Activated CD8-positive, alpha-beta memory T cell treated with anti-CD3 and anti-CD28 coated beads, Interleukin-2, amount 50 U/mL, for 48 hours (primary cell): ENCODE data around the gene AAK1.
"Not testable (repeated sequence)": the region's sequence is repeated elsewhere in the genome, so short reads cannot be mapped to it uniquely, and the experiment has no call there.

ENCODE experiments used
- DNase-seq: peaks from one replicate; pipeline ENCODE4 v3.0.0-alpha.2; 2020

The AAK1 gene

DNA sequence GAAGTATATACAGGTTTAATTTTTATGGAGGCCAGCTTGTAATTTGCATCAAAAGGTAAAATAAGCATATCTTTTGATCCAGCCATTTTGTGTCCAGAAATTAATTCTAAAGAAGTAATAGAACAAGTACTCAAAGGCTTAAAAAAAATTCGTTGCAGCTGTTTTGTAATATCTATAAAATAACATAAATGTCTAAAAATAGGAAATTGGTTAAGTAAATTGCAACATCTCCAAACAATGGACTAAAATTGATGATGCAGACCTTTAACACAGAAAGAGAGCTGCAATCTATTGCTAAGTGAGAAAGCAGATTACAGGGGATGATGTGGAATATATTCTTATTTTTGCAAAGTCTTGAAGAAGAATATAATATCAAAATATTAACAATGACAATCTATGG, 19.4 kb downstream of the AAK1 start:
- no peak for DNase-seq

DNA sequence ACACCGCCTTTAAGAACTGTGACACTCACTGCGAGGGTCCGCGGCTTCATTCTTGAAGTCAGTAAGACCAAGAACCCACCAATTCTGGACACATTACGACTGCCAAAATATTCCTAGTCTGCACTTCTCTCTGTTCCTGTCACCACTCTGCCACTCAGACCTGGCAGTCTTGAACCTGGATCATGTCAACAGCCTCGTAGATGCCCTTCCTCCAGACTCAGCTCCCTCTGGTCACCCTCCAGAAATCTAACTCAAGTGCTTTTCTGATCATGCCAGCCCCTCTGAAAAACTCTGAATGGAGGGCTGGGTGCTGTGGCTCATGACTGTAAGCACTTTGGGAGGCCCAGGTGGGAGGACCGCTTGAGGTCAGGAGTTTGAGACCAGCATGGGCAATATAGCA, 20.3 kb downstream of the AAK1 start:
- no peak for DNase-seq

DNA sequence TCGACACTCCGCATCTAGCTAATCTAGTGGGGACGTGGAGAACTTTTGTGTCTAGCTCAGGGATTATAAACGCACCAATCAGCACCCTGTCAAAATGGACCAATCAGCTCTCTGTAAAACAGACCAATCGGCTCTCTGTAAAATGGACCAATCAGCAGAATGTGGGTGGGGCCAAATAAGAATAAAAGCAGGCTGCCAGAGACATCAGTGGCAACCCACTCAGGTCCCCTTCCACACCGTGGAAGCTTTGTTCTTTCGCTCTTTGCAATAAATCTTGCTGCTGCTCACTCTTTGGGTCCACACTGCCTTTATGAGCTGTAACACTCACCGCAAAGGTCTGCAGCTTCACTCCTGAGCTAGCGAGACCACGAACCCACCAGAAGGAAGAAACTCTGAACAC, 20.7 kb downstream of the AAK1 start:
- DNase-seq = not testable (repeated sequence)

DNA sequence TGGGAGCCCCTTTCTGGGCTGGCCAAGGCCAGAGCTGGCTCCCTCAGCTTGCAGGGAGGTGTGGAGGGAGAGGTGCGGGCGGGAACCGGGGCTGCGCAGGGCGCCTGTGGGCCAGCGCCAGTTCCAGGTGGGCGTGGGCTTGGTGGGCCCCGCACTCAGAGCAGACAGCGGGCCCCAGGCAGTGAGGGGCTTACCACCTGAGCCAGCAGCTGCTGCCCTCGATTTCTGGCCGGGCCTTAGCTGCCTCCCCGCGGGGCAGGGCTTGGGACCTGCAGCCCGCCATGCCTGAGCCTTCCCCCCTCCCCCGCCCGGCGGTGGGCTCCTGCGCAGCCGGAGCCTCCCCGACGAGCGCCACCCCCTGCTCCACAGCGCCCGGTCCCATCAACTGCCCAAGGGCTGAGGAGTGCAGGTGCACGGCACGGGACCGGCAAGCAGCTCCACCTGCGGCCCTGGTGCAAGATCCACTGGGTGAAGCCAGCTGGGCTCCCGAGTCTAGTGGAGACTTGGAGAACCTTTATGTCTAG, 21.5 kb downstream of the AAK1 start:
- not testable (repeated sequence) for DNase-seq

DNA sequence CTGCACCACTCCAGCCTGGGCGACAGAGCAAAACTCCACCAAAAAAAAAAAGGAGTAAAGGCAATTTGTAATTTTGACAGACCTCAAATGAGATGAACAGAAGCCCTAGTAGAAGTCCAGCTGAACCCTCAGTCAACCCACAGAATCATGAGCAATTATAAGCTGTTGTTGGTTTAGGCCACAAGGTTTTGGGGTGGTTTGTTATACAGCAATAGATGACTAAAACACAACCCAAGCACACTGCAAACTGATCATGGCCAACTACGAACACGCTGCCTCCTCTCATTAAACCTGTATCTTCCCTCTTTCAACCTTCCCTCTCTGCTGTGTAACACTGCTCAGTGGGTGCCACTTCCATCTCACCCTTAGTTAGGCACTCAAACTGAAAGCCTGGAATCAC, 22.1 kb downstream of the AAK1 start:
- no peak for DNase-seq

DNA sequence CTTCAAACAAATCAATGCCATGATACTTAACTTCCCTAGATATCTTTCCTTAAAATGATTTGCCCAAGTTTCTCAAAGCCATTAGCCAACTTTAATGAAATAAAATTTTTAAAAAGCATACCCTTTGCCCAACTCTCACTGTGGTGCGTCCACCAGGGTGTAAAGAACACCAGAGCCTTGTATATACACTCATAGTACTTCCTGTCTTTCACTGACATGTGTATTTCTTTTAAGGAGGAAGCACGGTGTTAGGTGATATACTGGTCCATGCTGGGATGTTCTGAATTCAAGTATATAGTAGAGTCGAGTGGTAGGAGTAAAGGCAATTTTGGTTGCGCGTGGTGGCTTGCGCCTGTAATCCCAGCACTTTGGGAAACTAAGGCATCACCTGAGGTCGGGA, 22.7 kb downstream of the AAK1 start:
- DNase-seq = no peak

DNA sequence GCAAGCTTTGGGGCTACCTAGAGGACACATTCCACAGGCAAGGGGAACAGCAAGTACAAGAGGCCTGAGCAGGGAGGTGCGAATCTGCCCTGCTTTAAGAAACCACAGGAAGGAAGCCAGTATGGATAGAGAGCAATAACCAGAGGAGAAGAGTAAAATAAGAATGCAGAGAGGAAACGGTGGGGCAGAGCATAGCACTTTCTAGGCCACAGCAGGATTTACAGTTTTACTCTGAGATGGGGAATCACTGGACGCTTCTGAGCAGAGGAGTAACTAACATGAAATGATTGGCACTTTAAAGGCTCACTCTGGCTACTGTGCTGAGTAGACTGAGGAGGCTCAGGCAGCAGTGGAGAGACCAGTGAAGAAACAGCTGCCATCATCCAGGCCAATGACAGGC, 23.8 kb downstream of the AAK1 start:
- DNase-seq = no peak

DNA sequence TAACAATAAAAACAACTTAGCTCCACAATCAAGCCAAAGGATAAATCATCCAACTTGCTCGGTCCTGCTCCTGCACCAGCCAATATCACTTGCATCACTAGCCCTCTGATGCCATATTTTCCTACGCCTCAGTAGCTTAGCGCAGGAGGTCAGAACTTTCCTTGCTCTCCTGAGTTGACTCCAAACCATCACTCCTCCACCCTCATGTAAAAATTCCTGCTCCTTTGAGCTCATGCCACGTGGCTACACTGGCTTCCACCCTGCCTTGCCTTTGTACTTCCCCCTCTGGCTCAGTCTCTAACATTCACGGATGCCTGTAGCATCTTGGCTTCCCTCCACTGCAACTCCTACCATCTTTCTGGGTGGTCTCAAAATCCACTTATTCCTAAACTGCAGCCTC, 25.2 kb downstream of the AAK1 start:
- DNase-seq = no peak

DNA sequence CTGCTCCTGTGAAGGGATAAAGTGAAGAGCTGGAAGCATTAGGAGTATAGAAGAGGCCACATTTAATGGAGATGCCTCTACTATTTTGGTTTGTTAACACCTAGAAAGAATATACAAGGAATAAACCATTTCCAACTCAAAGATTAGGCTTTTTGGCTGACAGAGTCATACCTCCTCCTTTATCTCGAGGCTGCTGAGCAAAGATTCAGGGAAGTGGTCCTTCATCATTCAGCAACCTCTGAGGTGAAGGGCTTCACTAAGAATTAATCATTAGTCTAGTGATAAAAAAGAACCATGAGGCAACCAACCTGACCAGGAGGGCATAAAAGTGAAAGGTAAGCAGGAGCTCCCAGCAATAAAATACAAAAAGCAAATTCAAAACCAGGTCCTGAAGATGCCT, 25.8 kb downstream of the AAK1 start:
- DNase-seq = no peak

DNA sequence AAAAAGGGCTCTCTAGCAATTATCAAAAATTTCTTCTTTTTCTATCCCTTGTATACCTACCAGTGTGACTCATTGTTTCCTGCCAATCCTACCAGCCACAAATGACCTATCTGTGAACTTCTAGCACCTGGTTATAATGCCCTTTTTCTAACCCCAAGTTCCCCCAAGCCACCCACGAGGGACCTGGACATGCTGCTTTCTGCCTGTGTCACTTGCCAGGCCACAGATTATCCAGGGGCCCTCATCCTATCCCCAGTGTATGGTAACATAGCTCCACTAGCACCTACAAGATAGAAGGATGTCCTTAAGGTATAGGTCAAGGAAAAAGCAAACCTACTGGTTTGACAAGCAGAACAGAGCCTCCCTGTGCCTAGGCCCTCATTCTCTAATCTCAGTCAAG, 26.8 kb downstream of the AAK1 start:
- DNase-seq = no peak

DNA sequence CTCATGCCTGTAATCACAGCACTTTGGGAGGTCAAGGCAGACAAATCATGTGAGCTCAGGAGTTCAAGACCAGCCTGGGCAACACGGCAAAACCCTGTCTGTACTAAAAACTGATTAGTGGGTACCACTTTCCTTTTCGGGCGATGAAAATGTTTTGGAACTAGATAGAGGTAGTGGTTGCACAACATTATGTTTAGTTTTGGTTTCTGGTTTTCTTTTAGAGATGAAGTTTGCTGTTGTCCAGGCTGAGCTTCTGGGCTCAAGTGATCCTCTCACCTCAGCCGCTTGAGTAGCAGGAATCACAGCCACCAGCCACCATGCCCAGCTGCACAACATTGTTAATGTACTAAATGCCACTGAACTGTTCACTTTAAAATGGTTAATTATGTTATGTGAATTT, 27.6 kb downstream of the AAK1 start:
- DNase-seq = no peak

DNA sequence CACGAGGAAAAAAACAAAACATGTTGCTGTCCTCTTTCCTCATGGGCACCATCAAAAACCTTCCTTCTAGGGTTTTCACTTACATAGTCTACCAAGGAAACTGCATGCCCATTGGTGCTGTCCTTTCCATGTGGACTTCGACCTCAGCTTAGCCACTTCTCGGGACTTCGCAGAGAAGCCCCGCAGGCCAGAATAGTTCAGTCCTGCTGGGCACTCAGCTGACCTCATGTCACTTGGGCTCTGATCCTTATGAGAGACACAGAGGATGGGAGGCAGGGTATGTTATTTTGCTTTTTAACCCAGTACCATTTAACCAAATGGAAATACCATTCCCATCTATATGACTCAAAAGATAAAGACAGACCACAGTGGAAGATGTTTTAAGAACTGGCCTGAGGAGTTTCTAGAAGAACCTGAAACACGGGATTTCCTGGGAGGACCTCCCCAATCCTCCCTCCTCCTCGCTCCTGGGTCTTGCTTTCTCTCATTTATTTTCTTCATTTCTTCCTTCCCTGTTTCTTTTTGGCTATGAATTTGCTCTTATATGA, 28.4 kb downstream of the AAK1 start:
- no peak for DNase-seq

DNA sequence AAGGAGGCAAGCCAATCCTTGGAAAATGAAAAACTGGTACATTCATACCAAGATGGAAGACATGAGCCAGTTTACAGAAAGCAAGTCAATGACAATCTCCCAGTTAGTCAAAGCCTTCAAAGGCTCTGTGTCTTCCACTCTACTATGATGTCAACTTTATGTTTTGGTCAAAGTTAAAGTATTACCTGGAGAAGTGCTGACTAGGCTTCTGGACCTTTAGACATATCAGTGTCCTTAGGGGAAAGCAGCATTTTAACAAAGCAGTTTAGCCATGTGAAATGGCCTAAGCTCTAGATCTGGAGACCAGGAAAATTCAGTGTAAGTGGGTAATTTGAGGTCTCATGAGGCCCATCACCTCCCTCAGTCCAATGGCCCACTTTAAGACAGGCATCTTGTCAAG, 30.8 kb downstream of the AAK1 start:
- no peak for DNase-seq

DNA sequence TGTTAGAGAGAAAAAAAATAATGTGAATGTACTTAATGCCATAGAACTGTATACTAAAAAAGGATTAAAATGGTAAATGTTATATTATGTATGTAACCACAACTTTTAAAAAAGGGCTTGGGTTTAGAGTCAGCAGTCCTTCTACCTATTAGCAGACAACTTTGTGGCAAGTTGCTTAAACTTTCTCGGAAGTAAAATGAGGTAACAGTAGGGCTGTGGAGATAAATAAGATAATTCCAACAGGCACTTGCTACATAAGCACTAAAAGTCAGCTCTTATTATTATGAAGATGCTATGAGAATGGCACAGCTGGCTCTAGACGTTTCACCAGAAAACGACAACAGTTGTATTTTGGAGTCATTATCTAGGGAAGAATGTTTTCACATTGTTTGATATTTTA, 31.3 kb downstream of the AAK1 start:
- no peak for DNase-seq

DNA sequence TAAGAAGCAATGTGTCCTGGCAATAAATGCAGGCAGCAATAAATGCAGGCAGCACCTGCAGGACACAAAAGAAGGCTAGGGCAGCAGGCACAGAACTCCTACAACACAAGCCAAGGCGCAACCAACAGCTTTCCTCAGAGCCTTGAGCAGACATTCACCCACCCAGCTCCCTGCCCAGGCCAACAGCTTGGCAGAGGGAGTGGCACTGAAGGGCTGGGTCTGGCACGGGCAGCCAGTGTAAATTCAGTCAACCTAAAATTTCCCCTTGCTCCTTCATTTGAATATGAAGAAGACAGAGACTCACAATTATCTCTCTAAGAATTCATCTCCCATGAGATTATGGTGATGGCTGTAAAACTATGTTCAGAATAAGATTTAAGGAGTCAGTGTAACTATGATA, 35.4 kb downstream of the AAK1 start:
- no peak for DNase-seq

DNA sequence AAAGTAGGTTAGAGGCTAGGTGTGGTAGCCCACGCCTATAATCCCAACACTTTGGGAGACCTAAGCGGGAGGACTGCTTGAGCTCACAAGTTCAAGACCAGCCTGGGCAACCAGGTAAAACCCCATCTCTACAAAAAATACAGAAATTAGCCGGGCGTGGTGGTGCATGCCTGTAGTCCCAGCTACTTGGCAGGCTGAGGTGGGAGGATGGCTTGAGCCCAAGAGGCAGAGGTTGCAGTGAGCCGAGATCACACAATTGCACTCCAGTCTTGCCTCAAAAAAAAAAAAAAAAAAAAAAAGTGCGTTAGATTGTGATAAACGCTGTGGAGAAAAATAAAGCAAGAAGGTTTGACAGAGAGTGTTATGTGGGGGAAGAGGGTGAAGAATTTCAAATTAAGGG, 36.8 kb downstream of the AAK1 start:
- DNase-seq = not testable (repeated sequence)

DNA sequence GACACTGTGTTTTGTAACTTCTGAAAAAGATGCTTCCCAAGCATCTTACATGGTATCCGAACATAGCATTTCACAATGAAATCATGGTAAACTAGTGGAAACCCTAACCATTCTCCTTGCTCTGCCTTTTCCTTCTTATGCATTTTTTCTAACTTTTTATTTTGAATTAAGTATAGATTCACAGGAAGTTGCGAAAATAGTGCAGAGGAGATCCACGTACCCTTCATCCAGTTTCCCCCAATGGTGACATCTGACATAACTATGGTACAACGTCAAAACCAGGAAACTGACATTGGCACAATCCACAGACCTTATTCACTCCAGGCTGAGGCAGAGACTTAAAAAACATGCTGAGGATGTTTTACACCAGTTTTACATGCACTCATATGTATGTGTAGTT, 38.3 kb downstream of the AAK1 start:
- DNase-seq = no peak

DNA sequence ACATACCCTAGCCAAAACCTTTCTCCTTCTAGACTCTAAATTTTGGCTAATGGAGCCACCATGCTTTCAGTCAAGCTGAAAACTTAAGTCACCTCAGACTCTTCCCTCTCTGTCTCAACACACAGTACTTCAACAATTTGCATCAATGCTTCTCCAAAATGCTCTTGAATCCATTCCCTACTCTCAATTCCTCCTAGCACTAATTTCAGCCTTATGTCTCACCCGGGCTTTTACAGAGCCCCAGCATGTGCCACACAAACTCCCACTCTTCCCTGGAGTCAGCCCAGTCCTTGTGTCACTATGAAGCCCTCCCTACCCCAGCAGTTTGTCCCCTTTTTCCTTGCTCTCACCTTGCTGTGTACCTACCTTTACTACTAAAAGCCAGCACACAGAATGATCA, 38.7 kb downstream of the AAK1 start:
- no peak for DNase-seq

DNA sequence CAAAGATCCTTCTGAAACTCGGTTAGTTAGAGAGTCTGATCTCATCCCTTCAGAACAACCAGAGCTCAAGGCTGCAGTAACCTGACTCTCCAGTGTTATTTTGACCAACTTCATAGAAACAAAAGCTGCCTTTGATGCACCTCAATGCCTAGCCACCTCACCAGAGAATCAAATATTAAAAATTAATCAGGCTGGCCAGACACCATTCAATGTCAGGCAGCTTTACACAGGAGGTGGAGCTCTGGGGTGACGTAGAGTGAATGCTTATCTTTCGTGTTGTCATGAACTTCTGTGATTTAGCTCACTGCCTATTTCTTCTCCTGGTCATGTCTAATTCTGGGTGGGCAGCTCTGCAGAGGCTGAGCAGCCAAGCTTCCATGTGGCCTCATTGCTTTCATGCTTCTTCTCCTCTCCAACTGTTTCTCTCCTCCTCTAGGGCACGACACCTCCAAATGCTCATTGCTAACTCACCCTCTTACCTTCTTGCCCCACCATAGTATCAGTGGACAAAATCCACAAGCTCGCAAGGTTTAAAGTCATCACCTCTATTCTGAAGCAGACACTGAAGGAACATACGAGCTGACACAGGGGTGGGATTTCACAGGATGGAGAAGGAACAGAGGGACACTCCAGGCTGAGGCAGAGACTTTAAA, 39.4 kb downstream of the AAK1 start:
- DNase-seq = no peak

DNA sequence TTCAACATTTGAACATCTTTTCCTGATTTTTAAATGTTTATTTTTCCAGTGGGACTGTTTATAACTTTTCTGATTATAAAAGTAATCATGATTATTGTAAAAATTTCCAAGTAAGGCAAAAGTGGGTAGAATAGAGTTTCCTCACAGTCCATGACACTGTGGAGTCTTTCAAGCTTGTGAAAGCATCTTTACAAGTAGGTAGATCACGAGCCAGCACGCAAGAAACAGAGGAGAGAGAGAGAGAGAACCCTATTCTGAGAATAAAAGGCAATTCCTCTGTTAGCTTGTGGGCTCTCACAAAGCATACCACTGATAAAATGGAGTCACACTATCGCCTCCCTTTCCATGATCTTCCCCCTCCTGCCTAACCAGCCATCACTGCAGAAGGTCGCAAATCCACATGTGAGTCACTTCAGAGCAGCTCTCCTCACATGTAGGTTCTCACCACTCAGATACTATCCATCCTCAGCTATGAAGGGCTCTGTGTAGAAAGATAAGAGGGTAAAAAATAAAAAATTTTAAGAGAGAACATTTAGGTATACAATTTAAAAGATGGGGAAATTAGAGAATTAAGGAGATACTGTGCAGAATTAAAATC, 40.3 kb downstream of the AAK1 start:
- no peak for DNase-seq

DNA sequence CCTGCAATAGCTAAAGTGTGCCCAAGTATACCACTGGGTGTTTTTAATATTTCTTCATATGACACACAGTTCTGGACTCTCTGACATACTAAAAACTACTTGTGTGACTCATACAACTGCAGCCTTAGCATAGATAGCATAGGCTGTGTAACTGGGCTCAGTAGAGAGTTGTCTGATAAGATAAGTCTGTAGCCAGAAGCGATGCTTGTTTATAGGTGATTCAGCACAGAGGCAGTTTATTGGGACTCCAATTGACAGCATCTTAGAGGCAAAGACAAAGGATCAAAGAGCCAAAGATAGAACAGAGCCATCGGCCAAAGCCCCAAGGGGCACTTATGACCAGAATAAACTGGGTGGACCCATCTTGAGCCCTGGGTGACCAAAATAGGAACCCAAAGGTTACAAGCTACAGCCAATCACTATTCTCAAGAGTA, 42.3 kb downstream of the AAK1 start:
- DNase-seq = no peak

DNA sequence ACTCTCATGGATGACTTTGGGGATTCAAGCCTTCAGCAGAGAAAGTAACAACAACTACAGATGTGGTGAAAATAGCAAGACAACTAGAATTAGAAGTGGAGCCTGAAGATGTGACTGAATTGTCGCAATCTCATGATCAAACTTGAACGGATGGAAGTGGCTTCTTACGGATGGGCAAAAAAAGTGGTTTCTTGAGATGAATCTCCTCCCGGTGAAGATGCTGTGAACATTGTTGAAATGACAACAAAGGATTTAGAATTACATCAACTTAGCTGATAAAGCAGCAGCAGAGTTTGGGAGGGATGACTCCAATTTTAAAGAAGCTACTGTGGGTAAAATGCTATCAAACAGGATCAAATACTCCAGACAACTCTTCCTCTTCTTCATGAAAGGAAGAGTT, 43.1 kb downstream of the AAK1 start:
- DNase-seq = no peak

DNA sequence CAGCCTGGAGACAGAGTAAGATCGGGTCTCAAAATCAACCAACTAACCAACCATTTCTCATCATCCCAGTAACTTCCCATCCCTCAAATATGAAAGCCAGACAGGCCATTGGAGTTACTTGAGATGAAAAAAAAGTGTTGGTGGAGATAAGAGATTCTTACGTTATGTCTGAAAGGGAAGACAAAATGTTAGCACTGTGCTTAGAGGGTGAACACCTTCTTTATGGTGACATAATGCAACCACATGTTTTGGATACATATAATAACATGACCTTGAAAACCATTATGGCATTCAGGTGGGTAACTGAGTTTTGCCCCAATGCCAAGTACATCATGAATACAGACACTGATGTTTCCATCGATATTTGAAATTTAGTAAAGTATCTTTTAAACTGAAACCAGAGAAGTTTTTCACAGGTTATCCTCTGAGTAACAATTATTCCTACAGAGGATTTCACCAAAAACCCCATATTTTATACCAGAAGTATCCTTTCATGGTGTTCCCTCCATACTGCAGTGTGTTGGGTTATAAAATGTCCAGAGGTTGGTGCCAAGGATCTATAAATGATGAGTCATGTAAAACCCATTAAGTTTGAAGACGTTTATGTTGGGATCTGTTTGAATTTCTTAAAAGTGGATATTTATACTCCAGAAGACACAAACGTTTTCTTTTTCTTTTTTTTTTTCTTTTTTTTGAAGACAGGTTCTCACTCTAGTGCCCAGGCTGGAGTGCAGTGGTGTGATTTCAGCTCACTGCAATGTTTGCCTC, 45.5 kb downstream of the AAK1 start:
- DNase-seq = no peak

DNA sequence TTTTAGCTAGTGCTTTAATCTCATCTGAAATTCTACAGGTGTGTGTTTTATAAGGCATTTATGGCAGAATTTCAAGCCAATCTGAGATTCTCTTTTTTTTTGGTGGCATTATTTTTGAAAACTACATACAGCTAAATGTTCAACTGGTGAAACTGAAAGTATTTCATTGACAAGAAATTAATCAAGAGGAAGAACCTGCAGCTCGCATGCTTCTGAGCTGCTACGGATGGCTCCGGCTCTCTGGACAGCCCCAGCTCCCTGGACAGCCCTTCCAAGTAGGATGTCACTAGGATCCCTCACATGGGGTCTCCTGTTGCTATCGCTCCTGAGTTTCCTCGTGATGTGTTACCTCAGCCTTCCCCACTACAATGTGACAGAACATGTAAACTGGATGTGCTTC, 46.4 kb downstream of the AAK1 start:
- no peak for DNase-seq
